Measurements from ENCODE around the gene MMP14. TPM values are rescaled to one million over a fixed set of nuclear protein-coding genes. Genes with fewer than 3 reads are reported as not detected.

MMP14 gene
- total RNA-seq, 2 experiments from 2014 or later, result 2.8 to 9.0 TPM

GRCh38 chr14:22861651-22862050 lies 25.3 kb downstream of the MMP14 start:
- Histone ChIP-seq H4K20me1 (ENCODE audit: insufficient read depth, low read length) (no peaks in the 10 kb centered on the region), H2AFZ (ENCODE audit: low read length) (no peak overlapping the region), H3K9me2 (ENCODE audit: insufficient read depth, low read length) (no peaks in the 10 kb centered on the region), H3K27ac (ENCODE audit: low read depth, low read length, poor library complexity, severe bottlenecking) (no peak overlapping the region), H3K79me2 (ENCODE audit: insufficient read depth, low read depth, low read length) (no peaks in the 10 kb centered on the region), H3K4me2 (ENCODE audit: low read length) (no peak overlapping the region), H3K4me3 (ENCODE audit: low read depth, low read length, poor library complexity, severe bottlenecking) (no peak overlapping the region), H3K36me3 (ENCODE audit: insufficient read depth, low read length) (no peaks in the 10 kb centered on the region), H3K4me1 (ENCODE audit: insufficient read depth, low read length, poor library complexity, severe bottlenecking) (peaks cover 8% of the 10 kb centered on the region), H3K9me3 (ENCODE audit: low read length) (no peaks in the 10 kb centered on the region)
- no TSS peak for BruUV-seq (replicated peaks)
- TF ChIP-seq CTCF (conservative IDR thresholded peaks at IDR 0.05; ENCODE audit: low read length), result no peak
- TF ChIP-seq EZH2phosphoT487 (IDR thresholded peaks at IDR 0.05; ENCODE audit: borderline replicate concordance, low read depth, low read length), result no peak
- CTCF ChIA-PET (ENCODE audit: unreplicated experiment), result no interaction called here
- no peak for DNase-seq (ENCODE audit: low spot score)
- intact Hi-C loops (cut with micrococcal nuclease; ENCODE audit: unreplicated experiment), result no loop called here
- POLR2A ChIA-PET, result interaction anchor here (1.1 to 1.4 kb wide), 4 partner anchors 10 to 108 kb away, joined by 3 to 6 read pairs (median 3); partner anchors contain the start of gene LRP10

GRCh38 chr14:22864979-22865378 lies 28.6 kb downstream of the MMP14 start:
- H3K36me3 ChIP-seq (ENCODE audit: insufficient read depth, low read length), result no peaks in the 10 kb centered on the region
- H3K9me3 ChIP-seq (ENCODE audit: low read length), result no peaks in the 10 kb centered on the region
- ChIA-PET CTCF (ENCODE audit: unreplicated experiment) (no interaction called here), POLR2A (no interaction called here)
- no peak overlapping the region for H3K4me2 ChIP-seq (ENCODE audit: low read length)
- H3K79me2 ChIP-seq (ENCODE audit: insufficient read depth, low read depth, low read length), result no peaks in the 10 kb centered on the region
- no peak overlapping the region for H3K4me3 ChIP-seq (ENCODE audit: low read depth, low read length, poor library complexity, severe bottlenecking)
- BruUV-seq (replicated peaks), result no TSS peak
- H3K4me1 ChIP-seq (ENCODE audit: insufficient read depth, low read length, poor library complexity, severe bottlenecking), result peaks cover 17% of the 10 kb centered on the region
- intact Hi-C loops (cut with micrococcal nuclease; ENCODE audit: unreplicated experiment), result no loop called here
- no peaks in the 10 kb centered on the region for H4K20me1 ChIP-seq (ENCODE audit: insufficient read depth, low read length)
- no peak overlapping the region; the same call in 1 of the 2 replicates for H2AFZ ChIP-seq (ENCODE audit: low read length)
- no peak for DNase-seq (ENCODE audit: low spot score)
- H3K27ac ChIP-seq (ENCODE audit: low read depth, low read length, poor library complexity, severe bottlenecking), result no peak overlapping the region
- TF ChIP-seq CTCF (conservative IDR thresholded peaks at IDR 0.05; ENCODE audit: low read length) (no peak), EZH2phosphoT487 (IDR thresholded peaks at IDR 0.05; ENCODE audit: borderline replicate concordance, low read depth, low read length) (no peak)
- no peaks in the 10 kb centered on the region for H3K9me2 ChIP-seq (ENCODE audit: insufficient read depth, low read length)

GRCh38 chr14:22865424-22866405 lies 29.3 kb downstream of the MMP14 start:
- Histone ChIP-seq H3K4me3 (ENCODE audit: low read depth, low read length, poor library complexity, severe bottlenecking) (no peak overlapping the region), H3K27ac (ENCODE audit: low read depth, low read length, poor library complexity, severe bottlenecking) (no peak overlapping the region), H3K79me2 (ENCODE audit: insufficient read depth, low read depth, low read length) (no peaks in the 10 kb centered on the region), H3K36me3 (ENCODE audit: insufficient read depth, low read length) (no peaks in the 10 kb centered on the region), H3K9me2 (ENCODE audit: insufficient read depth, low read length) (no peaks in the 10 kb centered on the region), H3K4me2 (ENCODE audit: low read length) (no peak overlapping the region; the same call in 1 of the 2 replicates), H4K20me1 (ENCODE audit: insufficient read depth, low read length) (no peaks in the 10 kb centered on the region), H3K9me3 (ENCODE audit: low read length) (no peaks in the 10 kb centered on the region), H3K4me1 (ENCODE audit: insufficient read depth, low read length, poor library complexity, severe bottlenecking) (peaks cover 24% of the 10 kb centered on the region), H2AFZ (ENCODE audit: low read length) (peak overlapping the region; percentile 27; the same call in 1 of the 2 replicates)
- TF ChIP-seq CTCF (conservative IDR thresholded peaks at IDR 0.05; ENCODE audit: low read length) (peak; percentile 77), EZH2phosphoT487 (IDR thresholded peaks at IDR 0.05; ENCODE audit: borderline replicate concordance, low read depth, low read length) (no peak)
- intact Hi-C loops (cut with micrococcal nuclease; ENCODE audit: unreplicated experiment), result no loop called here
- ChIA-PET POLR2A (interaction anchor here (1.4 kb wide), 1 partner anchor 18 kb away, joined by 3 read pairs; no protein-coding TSS in a partner anchor), CTCF (ENCODE audit: unreplicated experiment) (no interaction called here)
- BruUV-seq (replicated peaks), result no TSS peak
- no peak for DNase-seq (ENCODE audit: low spot score)
